HCT116 (cell line): ENCODE results near the gene KATNBL1. TPM values are rescaled to one million over a fixed set of nuclear protein-coding genes. Genes with fewer than 3 reads are reported as not detected.

ENCODE experiments used
- ATAC-seq: fragments of 200-7000 bp; cut with Tn5 transposase; 2 replicates; pipeline ENCODE4 v1.9.1; 2020; ENCODE audit warnings: mild to moderate bottlenecking, moderate library complexity
- BruUV-seq: library from RNA; stranded (reverse); fragments of 400-500 nt; replicated peaks from 2 replicates; lab custom pipeline; 2021; lab: Mats Ljungman, UMichigan
- CTCF ChIA-PET: fragments of 300-600 bp; sonication (Branson Sonifier 250); formaldehyde crosslinking; loops from one replicate; lab custom pipeline; 2021; ENCODE audit warnings: antibody characterized with exemption; lab: Charles Lee
- POLR2A ChIA-PET: fragments of 300-600, 350-600 bp; sonication (Branson Sonifier 250); formaldehyde crosslinking; loops from one replicate; lab custom pipeline; 2021; ENCODE audit warnings: antibody characterized with exemption; lab: Charles Lee
- RAD21 ChIA-PET, 2 experiments: fragments of 300-600 bp; sonication (Branson Sonifier 250); formaldehyde crosslinking; loops; one replicate each; lab custom pipeline; 2023; ENCODE audit warnings: low total read pairs in 2 of 2; ENCODE audit not compliant: uncharacterized antibody in 2 of 2, unreplicated experiment in 2 of 2, low non-redundant PET in 1 of 2; lab: Charles Lee
- DNase-seq: peaks from one replicate; pipeline ENCODE4 v3.0.0-alpha.2; 2010; ENCODE audit warnings: low read depth, low spot score
- H2AFZ ChIP-seq: fragments of 200-600 bp; shearing (Covaris generic), sonication (generic); 2 replicates; pipeline ENCODE4 v1.6.1; 2017; ENCODE audit warnings: low read depth, mixed run types, mixed read lengths, antibody characterized with exemption, low read length; ENCODE audit not compliant: poor library complexity, severe bottlenecking
- H3K27ac ChIP-seq: 2 replicates; pipeline ENCODE4 v1.5.1; 2012; ENCODE audit warnings: low read depth, low read length
- H3K27me3 ChIP-seq: fragments of 200-600 bp; sonication (generic); 2 replicates; pipeline ENCODE4 v1.6.1; 2016; ENCODE audit warnings: mixed run types, low read length, mixed read lengths; ENCODE audit not compliant: insufficient read depth
- H3K36me3 ChIP-seq, 2 experiments: fragments of 200-500 bp in 1 of 2; fragments of 200-600 bp in 1 of 2; sonication (Bioruptor generic) in 1 of 2; sonication (generic) in 1 of 2; 2 replicates each; pipeline versions ENCODE4 v1.5.1 to v1.6.1; 2014 to 2016; ENCODE audit warnings: low read length in 2 of 2, inconsistent platforms in 1 of 2, mixed read lengths in 1 of 2, mixed run types in 1 of 2; ENCODE audit not compliant: insufficient read depth in 2 of 2, control insufficient read depth in 1 of 2
- H3K4me1 ChIP-seq, 2 experiments: fragments of 200-600 bp in 1 of 2; sonication (generic) in 1 of 2; 2 replicates each; pipeline versions ENCODE4 v1.5.1 to v1.6.1; 2012 to 2017; ENCODE audit warnings: low read length in 2 of 2, inconsistent platforms in 1 of 2, mild to moderate bottlenecking in 1 of 2, mixed read lengths in 1 of 2, mixed run types in 1 of 2, moderate library complexity in 1 of 2; ENCODE audit not compliant: insufficient read depth in 2 of 2, control insufficient read depth in 1 of 2
- H3K4me2 ChIP-seq: fragments of 200-600 bp; sonication (generic); 2 replicates; pipeline ENCODE4 v1.6.1; 2017; ENCODE audit warnings: mixed run types, low read length, mixed read lengths
- H3K4me3 ChIP-seq, 2 experiments: fragments of 200-600 bp in 1 of 2; sonication (generic) in 1 of 2; replicated peaks in 1 of 2; 2 replicates each; pipeline ENCODE4 v1.5.1; 2011 to 2016; ENCODE audit warnings: low read length in 2 of 2, control low read depth in 1 of 2, low read depth in 1 of 2, mild to moderate bottlenecking in 1 of 2, mixed read lengths in 1 of 2, mixed run types in 1 of 2
- H3K79me2 ChIP-seq: fragments of 200-600 bp; sonication (generic); 2 replicates; pipeline ENCODE4 v1.6.1; 2017; ENCODE audit warnings: mild to moderate bottlenecking, mixed run types, low read length, moderate library complexity, mixed read lengths; ENCODE audit not compliant: insufficient read depth
- H3K9ac ChIP-seq: fragments of 200-600 bp; sonication (generic); 2 replicates; pipeline ENCODE4 v1.6.1; 2016; ENCODE audit warnings: low read length, mixed read lengths
- H3K9me2 ChIP-seq: fragments of 200-600 bp; sonication (generic), shearing (Covaris generic); 2 replicates; pipeline ENCODE4 v1.6.1; 2017; ENCODE audit warnings: mixed run types, mild to moderate bottlenecking, moderate library complexity; ENCODE audit not compliant: insufficient read depth
- H3K9me3 ChIP-seq, 2 experiments: fragments of 200-500 bp in 1 of 2; fragments of 200-600 bp in 1 of 2; sonication (Bioruptor generic) in 1 of 2; sonication (generic) in 1 of 2; 2 replicates each; pipeline ENCODE4 v1.6.1; 2014 to 2017; ENCODE audit warnings: low read length in 2 of 2, mixed read lengths in 2 of 2, inconsistent platforms in 1 of 2, low read depth in 1 of 2, mild to moderate bottlenecking in 1 of 2, mixed run types in 1 of 2, moderate library complexity in 1 of 2; ENCODE audit not compliant: control insufficient read depth in 1 of 2, insufficient read depth in 1 of 2
- H4K20me1 ChIP-seq: fragments of 200-600 bp; sonication (generic), shearing (Covaris generic); 2 replicates; pipeline ENCODE4 v1.6.1; 2017; ENCODE audit warnings: mixed run types, mild to moderate bottlenecking, moderate library complexity; ENCODE audit not compliant: insufficient read depth
- EGR1 ChIP-seq: IDR thresholded peaks from 2 replicates; pipeline ENCODE4 v1.6.1; 2012; ENCODE audit warnings: low read depth
- ELF1 ChIP-seq: IDR thresholded peaks from 2 replicates; pipeline ENCODE4 v1.6.1; 2012; ENCODE audit warnings: low read depth, borderline replicate concordance
- EZH2phosphoT487 ChIP-seq: fragments of 200-600 bp; IDR thresholded peaks from 2 replicates; pipeline ENCODE4 v1.6.1; 2018; ENCODE audit warnings: antibody characterized with exemption, borderline replicate concordance
- JUND ChIP-seq: IDR thresholded peaks from 2 replicates; pipeline ENCODE4 v1.6.1; 2012
- POLR2A ChIP-seq: IDR thresholded peaks from 2 replicates; pipeline ENCODE4 v1.7.0; 2011; ENCODE audit warnings: borderline replicate concordance; ENCODE audit not compliant: insufficient read depth, insufficient read length; ENCODE audit errors: extremely low read depth
- RAD21 ChIP-seq: IDR thresholded peaks from 2 replicates; pipeline ENCODE4 v1.6.1; 2012; ENCODE audit warnings: low read depth, mild to moderate bottlenecking
- SIN3A ChIP-seq: IDR thresholded peaks from 2 replicates; pipeline ENCODE4 v1.6.1; 2012; ENCODE audit warnings: low read depth
- TCF7L2 ChIP-seq: IDR thresholded peaks from 2 replicates; pipeline ENCODE4 v1.7.0; 2011; ENCODE audit warnings: borderline replicate concordance, inconsistent platforms; ENCODE audit not compliant: insufficient read depth, insufficient read length; ENCODE audit errors: extremely low read depth
- YY1 ChIP-seq: IDR thresholded peaks from 2 replicates; pipeline ENCODE4 v1.6.1; 2011; ENCODE audit warnings: low read length, low read depth, moderate library complexity, mild to moderate bottlenecking; ENCODE audit not compliant: insufficient replicate concordance; ENCODE audit errors: extremely low read depth
- ZNF274 ChIP-seq: fragments of 200-500 bp; sonication (Bioruptor generic); IDR thresholded peaks from 2 replicates; pipeline ENCODE4 v1.6.1; 2014; ENCODE audit warnings: mild to moderate bottlenecking, low read depth, low read length, inconsistent platforms
- intact Hi-C: fragments of 100-400 bp; cut with micrococcal nuclease; formaldehyde crosslinking; loops from 2 replicates; pipeline ENCODE4 v1.10.0; 2022
- total RNA-seq: library from RNA; stranded (reverse); gene quantifications from one replicate; pipeline ENCODE4 v1.2.1, GENCODE V29; 2021; ENCODE audit not compliant: unreplicated experiment
- TF ChIP-seq, protein P1 (sequence below): IDR thresholded peaks from 2 replicates; pipeline ENCODE4 v1.6.1; 2012
- TF ChIP-seq, protein P2 (sequence below): IDR thresholded peaks from 2 replicates; pipeline ENCODE4 v1.6.1; 2012; ENCODE audit warnings: low read depth

Gene KATNBL1
- total RNA-seq, 1 experiment from 2014 or later: 40.5 TPM

DNA sequence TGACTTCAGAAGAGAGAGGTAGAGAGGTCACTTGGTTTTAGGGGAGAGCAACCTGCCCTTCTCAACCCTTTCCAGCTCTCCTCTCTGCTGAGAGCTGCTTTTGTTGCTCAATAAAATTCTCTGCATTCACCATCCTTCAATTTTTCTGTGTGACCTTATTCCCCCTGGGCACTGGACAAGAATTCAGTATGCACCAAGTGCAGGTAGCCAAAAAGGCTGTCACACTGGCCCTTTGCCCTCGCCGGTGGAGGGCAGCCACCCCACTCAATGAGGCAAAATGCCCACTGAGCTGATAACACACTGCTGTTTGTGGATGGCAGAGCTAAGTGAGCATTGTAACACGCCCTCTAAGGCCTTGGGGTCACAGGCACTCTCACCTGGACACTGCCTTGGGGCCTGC, 95.2 kb downstream of the KATNBL1 start (continued):
- TF ChIP-seq RAD21: no peak
- no peak for TF ChIP-seq ELF1

DNA sequence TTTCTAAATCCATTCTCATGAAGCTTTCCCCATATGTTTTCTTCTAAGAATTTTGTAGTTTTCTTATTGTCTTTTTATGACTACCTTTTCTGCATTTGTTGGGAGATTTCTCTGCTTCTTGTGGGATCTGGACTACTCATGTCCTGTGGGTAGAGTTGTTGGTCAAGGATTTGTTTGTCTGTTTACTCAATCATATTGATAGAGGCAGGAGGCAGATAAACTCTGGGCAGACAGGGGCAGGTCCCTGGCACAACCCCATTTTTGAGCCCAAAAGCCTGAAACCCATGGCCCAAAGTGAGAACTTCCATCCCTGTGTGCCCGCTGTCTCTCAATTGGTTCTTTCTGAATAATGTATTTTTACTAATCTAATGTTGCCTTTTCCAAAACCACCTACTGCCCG, 95.7 kb downstream of the KATNBL1 start:
- H3K4me3 ChIP-seq: no peak overlapping the region
- H3K27me3 ChIP-seq: no peaks in the 10 kb centered on the region
- H3K9me3 ChIP-seq: no peaks in the 10 kb centered on the region
- H3K27ac ChIP-seq: no peak overlapping the region
- peaks cover 0 to 3% of the 10 kb centered on the region in 2 experiments; a peak in 1 of 4 replicates for H3K4me1 ChIP-seq
- H3K4me2 ChIP-seq: no peak overlapping the region
- no peak for ATAC-seq
- no peaks in the 10 kb centered on the region for H4K20me1 ChIP-seq
- H3K36me3 ChIP-seq: no peaks in the 10 kb centered on the region
- POLR2A ChIA-PET: no interaction called here
- intact Hi-C loops: no loop called here
- H3K79me2 ChIP-seq: no peaks in the 10 kb centered on the region
- H2AFZ ChIP-seq: no peak overlapping the region
- RAD21 ChIA-PET: no interaction called here
- H3K9me2 ChIP-seq: no peaks in the 10 kb centered on the region
- no peak overlapping the region for H3K9ac ChIP-seq
- CTCF ChIA-PET: no interaction called here
- DNase-seq: no peak
- TF ChIP-seq YY1 (no peak), SIN3A (no peak)
- BruUV-seq: no TSS peak

DNA sequence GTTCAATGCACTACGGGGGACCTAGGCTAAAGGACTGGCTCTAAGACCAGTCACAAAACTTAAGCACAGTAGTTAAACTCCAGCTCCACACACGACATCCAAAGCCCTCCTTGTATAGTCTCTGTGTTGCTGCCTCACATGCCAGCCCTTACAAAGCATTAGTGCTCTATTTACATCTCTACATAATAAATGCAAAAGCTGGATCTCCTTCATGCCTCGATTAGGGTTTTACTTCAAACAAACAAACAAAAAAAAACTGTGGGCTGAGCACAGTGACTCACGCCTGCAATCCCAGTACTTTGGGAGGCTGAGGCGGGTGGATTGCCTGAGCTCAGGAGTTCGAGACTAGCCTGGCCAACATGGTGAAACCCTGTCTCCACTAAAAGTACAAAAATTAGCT, 98.4 kb downstream of the KATNBL1 start:
- TF ChIP-seq EGR1: no peak
- no peak for TF ChIP-seq POLR2A
- no peak for TF ChIP-seq RAD21
- TF ChIP-seq, protein P1, sequence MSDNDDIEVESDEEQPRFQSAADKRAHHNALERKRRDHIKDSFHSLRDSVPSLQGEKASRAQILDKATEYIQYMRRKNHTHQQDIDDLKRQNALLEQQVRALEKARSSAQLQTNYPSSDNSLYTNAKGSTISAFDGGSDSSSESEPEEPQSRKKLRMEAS: no peak
- no peak for TF ChIP-seq YY1
- TF ChIP-seq ELF1: no peak
- no peak for TF ChIP-seq EZH2phosphoT487
- TF ChIP-seq, protein P2, sequence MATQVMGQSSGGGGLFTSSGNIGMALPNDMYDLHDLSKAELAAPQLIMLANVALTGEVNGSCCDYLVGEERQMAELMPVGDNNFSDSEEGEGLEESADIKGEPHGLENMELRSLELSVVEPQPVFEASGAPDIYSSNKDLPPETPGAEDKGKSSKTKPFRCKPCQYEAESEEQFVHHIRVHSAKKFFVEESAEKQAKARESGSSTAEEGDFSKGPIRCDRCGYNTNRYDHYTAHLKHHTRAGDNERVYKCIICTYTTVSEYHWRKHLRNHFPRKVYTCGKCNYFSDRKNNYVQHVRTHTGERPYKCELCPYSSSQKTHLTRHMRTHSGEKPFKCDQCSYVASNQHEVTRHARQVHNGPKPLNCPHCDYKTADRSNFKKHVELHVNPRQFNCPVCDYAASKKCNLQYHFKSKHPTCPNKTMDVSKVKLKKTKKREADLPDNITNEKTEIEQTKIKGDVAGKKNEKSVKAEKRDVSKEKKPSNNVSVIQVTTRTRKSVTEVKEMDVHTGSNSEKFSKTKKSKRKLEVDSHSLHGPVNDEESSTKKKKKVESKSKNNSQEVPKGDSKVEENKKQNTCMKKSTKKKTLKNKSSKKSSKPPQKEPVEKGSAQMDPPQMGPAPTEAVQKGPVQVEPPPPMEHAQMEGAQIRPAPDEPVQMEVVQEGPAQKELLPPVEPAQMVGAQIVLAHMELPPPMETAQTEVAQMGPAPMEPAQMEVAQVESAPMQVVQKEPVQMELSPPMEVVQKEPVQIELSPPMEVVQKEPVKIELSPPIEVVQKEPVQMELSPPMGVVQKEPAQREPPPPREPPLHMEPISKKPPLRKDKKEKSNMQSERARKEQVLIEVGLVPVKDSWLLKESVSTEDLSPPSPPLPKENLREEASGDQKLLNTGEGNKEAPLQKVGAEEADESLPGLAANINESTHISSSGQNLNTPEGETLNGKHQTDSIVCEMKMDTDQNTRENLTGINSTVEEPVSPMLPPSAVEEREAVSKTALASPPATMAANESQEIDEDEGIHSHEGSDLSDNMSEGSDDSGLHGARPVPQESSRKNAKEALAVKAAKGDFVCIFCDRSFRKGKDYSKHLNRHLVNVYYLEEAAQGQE: no peak
- no peak for TF ChIP-seq SIN3A
- no peak for TF ChIP-seq TCF7L2
- TF ChIP-seq ZNF274: no peak
- TF ChIP-seq JUND: no peak
- ChIA-PET CTCF (interaction anchor here (2.1 kb wide), 1 partner anchor 98 kb away, joined by 42 read pairs; the partner anchor contains the start of gene KATNBL1), RAD21 (no interaction called here), POLR2A (no interaction called here)
- ATAC-seq (no peak), DNase-seq (no peak)
- intact Hi-C loops: no loop called here
- H3K9ac ChIP-seq: no peak overlapping the region
- peaks cover 0 to 3% of the 10 kb centered on the region in 2 experiments; a peak in 1 of 4 replicates for H3K4me1 ChIP-seq
- no peaks in the 10 kb centered on the region for H3K27me3 ChIP-seq
- no TSS peak for BruUV-seq
- H3K4me2 ChIP-seq: no peak overlapping the region
- no peaks in the 10 kb centered on the region for H3K79me2 ChIP-seq
- H3K27ac ChIP-seq: no peak overlapping the region
- H3K36me3 ChIP-seq: no peaks in the 10 kb centered on the region
- no peak overlapping the region for H3K4me3 ChIP-seq
- H4K20me1 ChIP-seq: no peaks in the 10 kb centered on the region
- H3K9me2 ChIP-seq: no peaks in the 10 kb centered on the region
- no peak overlapping the region for H2AFZ ChIP-seq
- no peaks in the 10 kb centered on the region for H3K9me3 ChIP-seq
